Prostate gland (tissue), 2 donors: ENCODE results near the gene ARID3B. TPM values are rescaled to one million over a fixed set of nuclear protein-coding genes. Genes with fewer than 3 reads are reported as not detected.

ENCODE experiments used
- DNase-seq: peaks from one replicate; pipeline ENCODE4 v3.0.0-alpha.2; 2019; ENCODE audit warnings: low spot score
- H3K27ac ChIP-seq, 2 donors: fragments of 200-600 bp; sonication (generic); 2 replicates each; pipeline ENCODE4 v1.5.1; 2017 to 2019
- H3K27me3 ChIP-seq: fragments of 200-600 bp; sonication (generic); replicated peaks from 2 replicates; pipeline ENCODE4 v1.5.1; 2019; ENCODE audit not compliant: insufficient read depth
- H3K36me3 ChIP-seq, 2 donors: fragments of 200-600 bp; sonication (generic); 1 replicate in 1 of 2; 2 replicates in 1 of 2; pipeline versions ENCODE4 v1.5.1 to v1.8.1; 2017 to 2019
- H3K4me1 ChIP-seq: fragments of 200-600 bp; sonication (generic); replicated peaks from 2 replicates; pipeline ENCODE4 v1.5.1; 2019
- H3K4me3 ChIP-seq, 2 donors: fragments of 200-600 bp; sonication (generic); 2 replicates each; pipeline ENCODE4 v1.5.1; 2017 to 2019
- H3K9me3 ChIP-seq: fragments of 200-600 bp; sonication (generic); 2 replicates; pipeline ENCODE4 v1.5.1; 2017
- POLR2A ChIP-seq: fragments of 450-650 bp; IDR thresholded peaks from one replicate; pipeline ENCODE4 v1.6.1; 2016; ENCODE audit warnings: antibody characterized with exemption, mild to moderate bottlenecking
- POLR2AphosphoS5 ChIP-seq: sonication (generic); formaldehyde crosslinking; IDR thresholded peaks from one replicate; pipeline ENCODE4 v1.6.1; 2017; ENCODE audit warnings: antibody characterized with exemption
- WGBS: methylation state at CpG from one replicate; pipeline ENCODE4 v1.1.5; 2018; 5-methylcytosine and 5-hydroxymethylcytosine counted together
- intact Hi-C: fragments of 100-400 bp; cut with DNase I; formaldehyde crosslinking; loops from one replicate; pipeline ENCODE4 v1.14.2; 2022
- total RNA-seq, 2 donors: library from RNA; depleted of rRNA; stranded (reverse); fragments of >200 nt; gene quantifications; one replicate each; pipeline ENCODE4 v1.1.0, GENCODE V29; 2016
- TF ChIP-seq, protein P1 (sequence below), 4 experiments: fragments of 200-600 bp in 2 of 4; fragments of 450-650 bp in 2 of 4; sonication (generic) in 2 of 4; IDR thresholded peaks; 1 replicate in 3 of 4; 2 replicates in 1 of 4; pipeline ENCODE4 v1.5.1; 2016 to 2019; ENCODE audit warnings: antibody characterized with exemption in 4 of 4, mild to moderate bottlenecking in 2 of 4, moderate library complexity in 2 of 4

ARID3B gene
- total RNA-seq, 2 donors from 2014 or later, result 5.1 to 36.7 TPM

DNA sequence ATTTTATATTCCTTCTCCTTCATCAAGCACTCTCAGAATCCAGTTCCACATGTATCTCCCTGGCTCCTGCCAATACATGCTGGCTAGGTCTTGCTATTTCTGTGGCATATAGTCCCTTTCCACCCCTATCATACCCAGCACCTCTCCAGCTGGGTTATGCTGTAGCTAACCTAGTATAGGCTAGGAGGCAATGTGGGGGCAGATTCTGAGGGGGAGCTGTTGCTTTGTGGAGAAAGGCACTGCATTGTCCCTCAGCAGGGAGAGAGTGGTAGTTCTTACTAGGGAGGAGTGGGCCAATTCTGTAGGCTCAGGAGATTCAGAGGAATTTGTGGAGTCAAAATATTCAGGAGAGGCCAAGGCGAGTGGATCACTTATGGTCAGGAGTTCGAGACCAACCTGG, 40.6 kb upstream of the ARID3B start:
- no peaks in the 10 kb centered on the region for H3K36me3 ChIP-seq
- no peak for DNase-seq
- H3K4me1 ChIP-seq, result no peaks in the 10 kb centered on the region
- no peak for TF ChIP-seq POLR2AphosphoS5
- no peak for TF ChIP-seq POLR2A
- TF ChIP-seq, protein P1, sequence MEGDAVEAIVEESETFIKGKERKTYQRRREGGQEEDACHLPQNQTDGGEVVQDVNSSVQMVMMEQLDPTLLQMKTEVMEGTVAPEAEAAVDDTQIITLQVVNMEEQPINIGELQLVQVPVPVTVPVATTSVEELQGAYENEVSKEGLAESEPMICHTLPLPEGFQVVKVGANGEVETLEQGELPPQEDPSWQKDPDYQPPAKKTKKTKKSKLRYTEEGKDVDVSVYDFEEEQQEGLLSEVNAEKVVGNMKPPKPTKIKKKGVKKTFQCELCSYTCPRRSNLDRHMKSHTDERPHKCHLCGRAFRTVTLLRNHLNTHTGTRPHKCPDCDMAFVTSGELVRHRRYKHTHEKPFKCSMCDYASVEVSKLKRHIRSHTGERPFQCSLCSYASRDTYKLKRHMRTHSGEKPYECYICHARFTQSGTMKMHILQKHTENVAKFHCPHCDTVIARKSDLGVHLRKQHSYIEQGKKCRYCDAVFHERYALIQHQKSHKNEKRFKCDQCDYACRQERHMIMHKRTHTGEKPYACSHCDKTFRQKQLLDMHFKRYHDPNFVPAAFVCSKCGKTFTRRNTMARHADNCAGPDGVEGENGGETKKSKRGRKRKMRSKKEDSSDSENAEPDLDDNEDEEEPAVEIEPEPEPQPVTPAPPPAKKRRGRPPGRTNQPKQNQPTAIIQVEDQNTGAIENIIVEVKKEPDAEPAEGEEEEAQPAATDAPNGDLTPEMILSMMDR (IDR thresholded peaks at IDR 0.05), result no peak
- 100% methylated on average over 2 of the region's 2 CpGs for WGBS
- H3K9me3 ChIP-seq, result no peaks in the 10 kb centered on the region
- intact Hi-C loops, result no loop called here
- H3K27ac ChIP-seq, result no peak overlapping the region
- H3K4me3 ChIP-seq, result no peak overlapping the region
- H3K27me3 ChIP-seq, result no peaks in the 10 kb centered on the region

DNA sequence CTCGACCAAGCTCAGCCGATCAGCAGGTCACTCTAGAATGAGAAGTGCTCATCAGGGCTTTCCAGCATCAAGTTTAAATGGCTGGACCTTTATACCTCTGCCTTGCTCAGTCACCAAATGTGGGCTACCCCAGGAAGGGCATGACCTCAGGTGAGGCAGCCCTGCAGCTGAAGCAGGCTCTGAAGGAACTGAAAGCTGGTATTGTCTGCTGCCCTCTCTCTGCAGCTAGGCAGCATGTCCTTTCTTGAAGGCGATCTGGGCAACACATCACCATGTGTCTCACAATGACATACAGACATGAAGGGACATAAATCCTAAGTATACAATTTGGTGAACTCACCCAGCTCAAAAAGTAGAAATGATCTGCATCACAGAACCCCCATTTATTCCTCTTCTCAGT, 38.7 kb upstream of the ARID3B start:
- H3K4me1 ChIP-seq, result no peaks in the 10 kb centered on the region
- intact Hi-C loops, result no loop called here
- H3K27ac ChIP-seq, result no peak overlapping the region
- TF ChIP-seq, protein P1 (IDR thresholded peaks at IDR 0.05), result no peak
- TF ChIP-seq POLR2AphosphoS5 (no peak), POLR2A (no peak)
- H3K4me3 ChIP-seq, result no peak overlapping the region
- H3K36me3 ChIP-seq, result no peaks in the 10 kb centered on the region
- H3K27me3 ChIP-seq, result no peaks in the 10 kb centered on the region
- DNase-seq, result no peak
- H3K9me3 ChIP-seq, result no peaks in the 10 kb centered on the region
- WGBS, result 84% methylated on average over 3 of the region's 3 CpGs

DNA sequence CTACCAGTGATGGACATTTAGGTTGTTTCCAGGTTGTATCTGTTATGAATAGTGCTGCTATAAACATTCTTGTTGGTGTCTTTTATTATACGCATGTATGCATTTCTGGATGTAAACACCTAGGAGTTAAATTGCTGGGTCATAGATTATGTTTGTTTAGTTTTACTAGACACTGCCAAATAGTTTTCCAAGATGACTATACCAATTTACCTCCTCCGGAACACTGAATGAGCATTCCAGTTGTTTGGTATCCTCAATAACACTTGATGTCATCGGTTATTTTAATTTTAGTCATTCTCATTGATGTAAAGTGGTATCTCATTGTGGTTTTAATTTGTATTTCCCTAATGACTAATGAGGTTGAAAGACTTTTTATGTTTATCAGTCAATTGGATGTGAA, 36.6 kb upstream of the ARID3B start:
- no peaks in the 10 kb centered on the region for H3K4me1 ChIP-seq
- 92% methylated on average over 3 of the region's 3 CpGs for WGBS
- no peak for DNase-seq
- H3K27me3 ChIP-seq, result no peaks in the 10 kb centered on the region
- H3K4me3 ChIP-seq, result no peak overlapping the region
- no peaks in the 10 kb centered on the region for H3K9me3 ChIP-seq
- intact Hi-C loops, result no loop called here
- TF ChIP-seq, protein P1 (IDR thresholded peaks at IDR 0.05), result no peak
- TF ChIP-seq POLR2A (no peak), POLR2AphosphoS5 (no peak)
- no peaks in the 10 kb centered on the region for H3K36me3 ChIP-seq
- H3K27ac ChIP-seq, result no peak overlapping the region

DNA sequence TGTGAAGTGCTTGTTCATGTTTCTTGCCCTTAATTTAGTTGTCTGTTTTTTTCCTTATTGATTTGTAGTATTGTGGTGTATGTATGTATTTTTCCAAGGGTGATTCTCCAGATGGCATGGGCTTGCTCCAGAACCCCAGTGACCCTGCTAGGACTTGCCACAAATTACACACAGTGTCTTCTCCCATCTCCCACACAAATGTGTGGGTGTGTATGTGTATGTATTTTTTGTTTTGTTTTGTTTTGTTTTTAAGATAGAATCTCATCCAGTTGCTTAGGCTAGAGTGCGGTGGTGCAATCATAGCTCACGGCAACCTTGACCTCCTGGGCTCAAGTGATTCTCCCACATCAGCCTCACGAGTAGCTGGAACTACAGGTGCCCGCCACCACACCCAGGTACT, 36.2 kb upstream of the ARID3B start:
- Histone ChIP-seq H3K36me3 (no peaks in the 10 kb centered on the region), H3K4me1 (no peaks in the 10 kb centered on the region), H3K27me3 (no peaks in the 10 kb centered on the region), H3K9me3 (no peaks in the 10 kb centered on the region), H3K4me3 (no peak overlapping the region), H3K27ac (no peak overlapping the region)
- TF ChIP-seq POLR2AphosphoS5 (no peak), POLR2A (no peak)
- TF ChIP-seq, protein P1 (IDR thresholded peaks at IDR 0.05), result no peak
- WGBS, result 97% methylated on average over 4 of the region's 4 CpGs
- intact Hi-C loops, result no loop called here
- DNase-seq, result no peak

DNA sequence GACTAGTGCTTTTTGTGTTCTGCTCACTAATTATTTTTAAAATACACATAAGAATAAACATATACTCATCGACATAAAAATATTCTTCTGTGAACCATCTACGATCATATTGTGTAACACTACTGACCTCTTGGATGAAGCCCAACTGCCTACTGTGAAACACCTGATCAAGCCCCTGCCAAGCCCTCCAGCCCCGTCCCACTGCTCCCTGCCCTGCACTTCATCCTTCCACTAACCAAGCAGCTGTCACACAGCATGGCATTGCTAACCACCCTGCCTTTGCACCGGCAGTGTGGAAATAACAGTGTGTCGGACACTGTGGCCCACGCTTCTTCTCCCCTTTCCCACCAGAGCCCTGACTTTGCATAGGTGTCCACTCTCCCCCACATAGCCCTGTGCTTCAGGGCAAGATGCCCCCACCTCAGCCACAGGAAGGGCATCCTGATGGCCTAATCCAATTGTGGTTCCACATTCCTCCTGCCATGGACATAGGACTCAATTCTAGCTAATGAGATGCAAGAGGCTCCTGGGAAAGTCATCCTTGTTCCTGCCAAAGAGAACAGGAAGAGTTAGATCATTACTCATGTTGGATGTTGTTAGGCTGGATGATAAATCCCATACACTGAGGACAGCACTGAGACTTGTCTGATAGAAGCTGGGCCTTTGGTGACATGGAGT, 35.0 kb upstream of the ARID3B start:
- TF ChIP-seq POLR2A (no peak), POLR2AphosphoS5 (no peak)
- TF ChIP-seq, protein P1 (IDR thresholded peaks at IDR 0.05), result no peak
- WGBS, result 89% methylated on average over 6 of the region's 6 CpGs
- Histone ChIP-seq H3K9me3 (no peaks in the 10 kb centered on the region), H3K4me3 (no peak overlapping the region), H3K4me1 (no peaks in the 10 kb centered on the region), H3K27ac (no peak overlapping the region), H3K27me3 (no peaks in the 10 kb centered on the region), H3K36me3 (no peaks in the 10 kb centered on the region)
- DNase-seq, result no peak
- intact Hi-C loops, result no loop called here
